Activated B cell treated with CpG ODN at 0.5 μM for 24 hours (primary cell): ENCODE data around the gene ANKRD34A. TPM values are rescaled to one million over a fixed set of nuclear protein-coding genes. Genes with fewer than 3 reads are reported as not detected.

ENCODE experiments used
- ATAC-seq: fragments of 200-7000 bp; cut with Tn5 transposase; one replicate; pipeline ENCODE4 v1.10.0; 2021; ENCODE audit warnings: low read depth, mild to moderate bottlenecking, moderate library complexity
- CTCF ChIA-PET: fragments of 350-600 bp; sonication (Branson Sonifier 250); formaldehyde crosslinking; loops from one replicate; lab custom pipeline; 2021; ENCODE audit warnings: antibody characterized with exemption; lab: Charles Lee
- POLR2A ChIA-PET: fragments of 350-600 bp; sonication (Branson Sonifier 250); formaldehyde crosslinking; loops from one replicate; lab custom pipeline; 2021; ENCODE audit warnings: antibody characterized with exemption; lab: Charles Lee
- DNase-seq: peaks from one replicate; pipeline ENCODE4 v3.0.0; 2022
- H3K27ac Mint-ChIP-seq: one replicate; pipeline ENCODE4 v1.8.0; 2020; ENCODE audit warnings: mixed read lengths
- H3K27me3 Mint-ChIP-seq: one replicate; pipeline ENCODE4 v1.8.0; 2021; ENCODE audit warnings: mixed read lengths
- H3K36me3 Mint-ChIP-seq: one replicate; pipeline ENCODE4 v1.8.0; 2021; ENCODE audit warnings: low read depth, mixed read lengths
- H3K4me1 Mint-ChIP-seq: one replicate; pipeline ENCODE4 v1.8.0; 2021; ENCODE audit warnings: mixed read lengths
- H3K4me3 Mint-ChIP-seq: one replicate; pipeline ENCODE4 v1.8.0; 2020; ENCODE audit warnings: mild to moderate bottlenecking, mixed read lengths
- H3K9me3 Mint-ChIP-seq: one replicate; pipeline ENCODE4 v1.8.0; 2020; ENCODE audit warnings: mixed read lengths
- CTCF ChIP-seq: fragments of 200-600 bp; IDR thresholded peaks from one replicate; pipeline ENCODE4 v1.8.0; 2022; ENCODE audit warnings: antibody characterized with exemption, mild to moderate bottlenecking
- intact Hi-C: fragments of 100-400 bp; cut with micrococcal nuclease; formaldehyde crosslinking; loops from one replicate; pipeline ENCODE4 v1.15.1; 2024
- total RNA-seq: library from RNA; stranded (reverse); gene quantifications from 2 replicates; pipeline ENCODE4 v1.2.3, GENCODE V29; 2022

Gene ANKRD34A
- total RNA-seq, 1 donor from 2014 or later = 1.4 TPM

- Mint-ChIP-seq H3K27me3 (no peaks in the 10 kb centered on the region), H3K4me3 (peak overlapping the region; percentile 97), H3K36me3 (peaks cover 14% of the 10 kb centered on the region), H3K4me1 (peaks cover 57% of the 10 kb centered on the region), H3K9me3 (peaks cover 2% of the 10 kb centered on the region), H3K27ac (peak overlapping the region; percentile 96)
- no peak for DNase-seq
- intact Hi-C loops = loop anchor here (1.0 to 5.0 kb wide), 4 partner anchors 15 to 104 kb away; partner anchors contain the start of genes PIAS3, RBM8A and TXNIP
- TF ChIP-seq CTCF = no peak
- no peak for ATAC-seq
- POLR2A ChIA-PET = interaction anchor here (0.6 to 5.1 kb wide), 17 partner anchors 10 to 139 kb away, joined by 3 to 128 read pairs (median 9); partner anchors contain the start of genes ANKRD35, NUDT17, PEX11B and PIAS3
- CTCF ChIA-PET = interaction anchor here (1.0 to 2.5 kb wide), 12 partner anchors 14 to 243 kb away, joined by 3 to 26 read pairs (median 4); partner anchors contain the start of genes ITGA10, NUDT17, PEX11B and RBM8A
Observed at GRCh38 chr1:145963265-145964019, 933 bp downstream of the ANKRD34A start.

DNA sequence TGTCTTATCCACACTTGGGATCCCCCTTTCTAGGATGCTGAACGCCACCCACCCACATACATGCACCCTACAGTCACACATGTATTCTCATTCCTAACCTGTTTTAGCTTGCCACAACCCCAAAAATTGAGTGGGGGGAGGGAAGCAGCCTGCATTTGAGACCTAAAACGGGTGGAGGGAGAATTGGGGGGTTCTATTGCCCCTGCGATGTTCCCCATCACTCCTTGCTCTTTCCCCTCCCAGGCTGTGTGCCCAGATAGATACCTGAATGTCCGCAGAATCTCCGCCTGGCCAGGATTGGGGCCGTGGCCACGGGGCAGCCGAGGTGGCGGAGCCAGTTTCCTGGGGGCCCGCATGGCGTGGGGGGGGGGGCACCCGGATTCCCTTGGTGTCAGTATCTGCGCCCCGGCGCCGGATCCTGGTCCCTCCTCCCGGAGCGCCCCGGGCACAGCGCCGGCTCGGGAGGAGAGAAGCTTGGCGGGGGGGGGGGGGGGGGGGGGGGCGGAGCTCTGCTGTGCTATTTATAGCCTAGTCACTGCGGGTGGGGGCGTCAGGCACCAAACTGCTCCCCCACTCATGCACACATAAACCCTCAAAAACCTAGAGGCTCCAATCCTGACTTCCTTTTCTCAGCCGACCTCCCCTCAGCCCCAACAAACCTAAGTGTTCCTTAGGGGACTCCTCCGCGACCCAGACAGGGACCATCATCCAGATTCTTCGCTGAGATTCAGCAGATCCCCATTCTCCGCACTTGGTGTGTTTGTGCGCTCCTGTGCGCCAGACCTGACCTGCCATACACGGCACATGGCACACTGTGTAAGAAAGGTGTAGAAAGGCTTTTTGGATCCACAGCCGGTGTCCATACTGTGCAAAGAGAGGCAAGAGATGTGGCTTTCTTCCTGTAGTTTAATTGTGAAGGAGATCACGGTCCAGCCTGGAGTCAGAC lies 1.9 kb downstream of the ANKRD34A start:
- H3K4me3 Mint-ChIP-seq = peak overlapping the region; percentile 97
- TF ChIP-seq CTCF = no peak
- H3K27me3 Mint-ChIP-seq = no peaks in the 10 kb centered on the region
- ChIA-PET CTCF (interaction anchor here (1.4 to 2.4 kb wide), 3 partner anchors 35 to 70 kb away, joined by 4 to 10 read pairs (median 5); partner anchors contain the start of gene RBM8A), POLR2A (interaction anchor here (0.5 to 5.1 kb wide), 14 partner anchors 17 to 117 kb away, joined by 3 to 128 read pairs (median 8); partner anchors contain the start of genes NUDT17, PEX11B, PIAS3 and RBM8A)
- peaks cover 61% of the 10 kb centered on the region for H3K4me1 Mint-ChIP-seq
- intact Hi-C loops = loop anchor here (1.0 to 5.0 kb wide), 2 partner anchors 35 to 103 kb away; partner anchors contain the start of genes PIAS3 and TXNIP
- no peaks in the 10 kb centered on the region for H3K9me3 Mint-ChIP-seq
- peak overlapping the region; percentile 96 for H3K27ac Mint-ChIP-seq
- DNase-seq (peak; percentile 30), ATAC-seq (no peak)
- H3K36me3 Mint-ChIP-seq = peaks cover 10% of the 10 kb centered on the region

- Mint-ChIP-seq H3K36me3 (peaks cover 10% of the 10 kb centered on the region), H3K4me1 (peaks cover 69% of the 10 kb centered on the region), H3K4me3 (peak overlapping the region; percentile 90), H3K27me3 (no peaks in the 10 kb centered on the region), H3K27ac (peak overlapping the region; percentile 64), H3K9me3 (no peaks in the 10 kb centered on the region)
- intact Hi-C loops = loop anchor here (5.0 kb wide), 1 partner anchor 36 kb away; the partner anchor contains the start of gene TXNIP
- TF ChIP-seq CTCF = no peak
- ATAC-seq = no peak
- POLR2A ChIA-PET = interaction anchor here (0.7 to 5.1 kb wide), 9 partner anchors 18 to 116 kb away, joined by 3 to 128 read pairs (median 8); partner anchors contain the start of genes NUDT17, PEX11B, PIAS3 and RBM8A
- peak; percentile 29 for DNase-seq
- CTCF ChIA-PET = interaction anchor here (2.0 kb wide), 1 partner anchor 35 kb away, joined by 5 read pairs; the partner anchor contains the start of gene RBM8A
Observed at GRCh38 chr1:145961425-145962156, 2.8 kb downstream of the ANKRD34A start.

DNA sequence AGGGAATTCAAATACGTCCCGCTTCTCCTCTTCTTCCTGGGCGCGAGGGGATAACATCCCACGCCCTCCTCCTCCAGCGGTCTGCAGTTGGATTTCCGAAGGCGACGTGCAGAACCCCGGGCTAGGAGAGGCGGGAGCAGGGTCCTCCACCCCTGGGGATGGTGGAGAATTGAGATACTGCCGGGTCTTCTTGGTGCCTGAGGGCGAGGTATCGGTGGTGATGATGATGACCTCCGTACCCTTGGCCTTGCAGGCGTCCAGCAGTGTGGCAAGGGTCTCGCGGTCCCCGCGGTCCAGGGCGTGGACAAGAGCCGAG lies 3.3 kb downstream of the ANKRD34A start:
- Mint-ChIP-seq H3K27me3 (no peaks in the 10 kb centered on the region), H3K4me3 (peak overlapping the region; percentile 90), H3K27ac (peak overlapping the region; percentile 76), H3K4me1 (peaks cover 74% of the 10 kb centered on the region), H3K9me3 (no peaks in the 10 kb centered on the region), H3K36me3 (peaks cover 10% of the 10 kb centered on the region)
- DNase-seq = no peak
- intact Hi-C loops = loop anchor here (5.0 kb wide), 1 partner anchor 36 kb away; the partner anchor contains the start of gene TXNIP
- POLR2A ChIA-PET = interaction anchor here (0.5 to 5.1 kb wide), 7 partner anchors 18 to 102 kb away, joined by 3 to 59 read pairs (median 8); partner anchors contain the start of genes PIAS3 and RBM8A
- CTCF ChIA-PET = interaction anchor here (2.0 kb wide), 1 partner anchor 34 kb away, joined by 5 read pairs; the partner anchor contains the start of gene RBM8A
- no peak for TF ChIP-seq CTCF
- no peak for ATAC-seq
